ENCODE results near the gene NECAP2.
"Not testable (repeated sequence)": the region's sequence is repeated elsewhere in the genome, so short reads cannot be mapped to it uniquely, and the experiment has no call there.

The NECAP2 gene

DNA sequence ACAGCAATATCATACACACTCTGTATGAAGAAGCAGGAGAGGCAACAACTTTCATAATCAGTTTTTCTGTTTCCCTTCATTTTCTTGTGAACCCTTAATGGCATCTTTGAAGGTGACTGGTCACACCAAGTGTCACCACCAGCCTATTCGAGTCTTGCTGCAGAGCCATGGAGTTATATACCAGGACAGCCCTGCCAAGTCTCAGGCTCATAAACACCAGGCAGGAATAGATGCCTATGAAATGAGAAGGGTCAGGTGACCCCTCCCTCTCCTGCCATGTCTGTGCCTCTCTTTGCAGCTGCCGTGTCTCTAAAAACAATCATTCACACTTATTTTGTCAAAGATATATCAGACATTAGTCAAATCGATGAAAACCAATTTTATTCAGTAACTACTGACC, 28.0 kb downstream of the NECAP2 start:
- Mint-ChIP-seq H3K9me3 (no peaks in the 10 kb centered on the region), H3K27ac (no peak overlapping the region), H3K4me1 (no peaks in the 10 kb centered on the region), H3K27me3 (ENCODE audit: low read depth, poor library complexity) (no peaks in the 10 kb centered on the region), H3K4me3 (no peak overlapping the region), H3K36me3 (ENCODE audit: low read depth) (peaks cover 66% of the 10 kb centered on the region)
- no peak for DNase-seq
- TF ChIP-seq, protein P1, sequence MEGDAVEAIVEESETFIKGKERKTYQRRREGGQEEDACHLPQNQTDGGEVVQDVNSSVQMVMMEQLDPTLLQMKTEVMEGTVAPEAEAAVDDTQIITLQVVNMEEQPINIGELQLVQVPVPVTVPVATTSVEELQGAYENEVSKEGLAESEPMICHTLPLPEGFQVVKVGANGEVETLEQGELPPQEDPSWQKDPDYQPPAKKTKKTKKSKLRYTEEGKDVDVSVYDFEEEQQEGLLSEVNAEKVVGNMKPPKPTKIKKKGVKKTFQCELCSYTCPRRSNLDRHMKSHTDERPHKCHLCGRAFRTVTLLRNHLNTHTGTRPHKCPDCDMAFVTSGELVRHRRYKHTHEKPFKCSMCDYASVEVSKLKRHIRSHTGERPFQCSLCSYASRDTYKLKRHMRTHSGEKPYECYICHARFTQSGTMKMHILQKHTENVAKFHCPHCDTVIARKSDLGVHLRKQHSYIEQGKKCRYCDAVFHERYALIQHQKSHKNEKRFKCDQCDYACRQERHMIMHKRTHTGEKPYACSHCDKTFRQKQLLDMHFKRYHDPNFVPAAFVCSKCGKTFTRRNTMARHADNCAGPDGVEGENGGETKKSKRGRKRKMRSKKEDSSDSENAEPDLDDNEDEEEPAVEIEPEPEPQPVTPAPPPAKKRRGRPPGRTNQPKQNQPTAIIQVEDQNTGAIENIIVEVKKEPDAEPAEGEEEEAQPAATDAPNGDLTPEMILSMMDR (IDR thresholded peaks at IDR 0.05): no peak

DNA sequence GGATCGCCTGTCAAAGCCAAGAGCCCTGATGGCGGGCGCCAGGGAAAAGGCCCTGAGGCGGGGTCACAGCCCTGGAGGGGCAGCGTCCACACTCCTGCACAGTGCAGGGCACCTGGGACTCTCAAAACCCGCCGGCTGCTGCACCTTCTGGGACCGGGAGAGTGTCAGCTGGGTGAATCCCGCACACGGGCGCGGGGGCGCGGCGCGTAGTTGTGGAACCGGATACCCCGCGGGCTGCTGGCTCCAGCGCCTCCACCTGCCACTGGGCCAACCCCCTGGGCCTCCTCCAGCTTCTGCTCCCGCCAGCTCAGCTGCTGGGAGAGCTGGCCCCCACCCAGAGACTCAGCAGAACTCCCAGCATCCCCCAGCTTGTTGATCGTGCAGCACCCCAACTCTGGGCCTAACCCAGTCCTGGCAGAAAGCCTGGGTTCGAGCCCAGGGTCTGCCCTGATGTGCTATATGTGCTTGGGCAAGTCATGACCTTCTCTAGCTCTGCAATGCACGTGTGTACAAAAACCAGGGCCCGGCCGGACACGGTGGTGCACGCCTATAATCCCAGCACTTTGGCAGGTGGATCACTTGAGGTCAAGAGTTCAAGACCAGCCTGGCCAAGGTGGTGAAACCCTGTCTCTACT, 33.8 kb downstream of the NECAP2 start:
- H3K4me1 Mint-ChIP-seq: no peaks in the 10 kb centered on the region
- no peak for DNase-seq
- H3K27ac Mint-ChIP-seq: peak overlapping the region; percentile 36
- peaks cover 40% of the 10 kb centered on the region for H3K36me3 Mint-ChIP-seq (ENCODE audit: low read depth)
- H3K9me3 Mint-ChIP-seq: no peaks in the 10 kb centered on the region
- TF ChIP-seq, protein P1 (IDR thresholded peaks at IDR 0.05): no peak
- H3K27me3 Mint-ChIP-seq (ENCODE audit: low read depth, poor library complexity): no peaks in the 10 kb centered on the region
- H3K4me3 Mint-ChIP-seq: no peak overlapping the region

DNA sequence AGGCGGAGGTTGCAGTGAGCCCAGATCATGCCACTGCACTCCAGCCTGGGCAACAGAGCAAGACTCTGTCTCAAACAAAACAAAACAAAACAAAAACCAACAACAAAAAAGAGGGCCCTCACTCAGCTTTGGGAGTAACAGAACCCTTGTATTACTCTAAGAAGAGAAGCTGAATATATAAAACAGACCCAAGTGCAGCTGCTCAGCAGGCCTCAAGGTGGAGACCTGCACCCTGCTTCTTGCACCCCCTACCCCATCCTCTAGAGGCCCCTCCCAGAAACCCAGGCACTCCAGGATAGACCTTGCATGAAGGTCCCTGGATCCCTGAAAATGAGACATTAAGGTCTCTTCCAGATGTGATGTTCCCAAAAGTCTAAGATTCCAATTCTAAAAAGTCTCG, 34.4 kb downstream of the NECAP2 start:
- not testable (repeated sequence) for H3K4me1 Mint-ChIP-seq; H3K9me3 Mint-ChIP-seq; H3K4me3 Mint-ChIP-seq; DNase-seq; H3K27me3 Mint-ChIP-seq (ENCODE audit: low read depth, poor library complexity)
- Mint-ChIP-seq H3K36me3 (ENCODE audit: low read depth) (peaks cover 35% of the 10 kb centered on the region), H3K27ac (peak overlapping the region; percentile 36)

DNA sequence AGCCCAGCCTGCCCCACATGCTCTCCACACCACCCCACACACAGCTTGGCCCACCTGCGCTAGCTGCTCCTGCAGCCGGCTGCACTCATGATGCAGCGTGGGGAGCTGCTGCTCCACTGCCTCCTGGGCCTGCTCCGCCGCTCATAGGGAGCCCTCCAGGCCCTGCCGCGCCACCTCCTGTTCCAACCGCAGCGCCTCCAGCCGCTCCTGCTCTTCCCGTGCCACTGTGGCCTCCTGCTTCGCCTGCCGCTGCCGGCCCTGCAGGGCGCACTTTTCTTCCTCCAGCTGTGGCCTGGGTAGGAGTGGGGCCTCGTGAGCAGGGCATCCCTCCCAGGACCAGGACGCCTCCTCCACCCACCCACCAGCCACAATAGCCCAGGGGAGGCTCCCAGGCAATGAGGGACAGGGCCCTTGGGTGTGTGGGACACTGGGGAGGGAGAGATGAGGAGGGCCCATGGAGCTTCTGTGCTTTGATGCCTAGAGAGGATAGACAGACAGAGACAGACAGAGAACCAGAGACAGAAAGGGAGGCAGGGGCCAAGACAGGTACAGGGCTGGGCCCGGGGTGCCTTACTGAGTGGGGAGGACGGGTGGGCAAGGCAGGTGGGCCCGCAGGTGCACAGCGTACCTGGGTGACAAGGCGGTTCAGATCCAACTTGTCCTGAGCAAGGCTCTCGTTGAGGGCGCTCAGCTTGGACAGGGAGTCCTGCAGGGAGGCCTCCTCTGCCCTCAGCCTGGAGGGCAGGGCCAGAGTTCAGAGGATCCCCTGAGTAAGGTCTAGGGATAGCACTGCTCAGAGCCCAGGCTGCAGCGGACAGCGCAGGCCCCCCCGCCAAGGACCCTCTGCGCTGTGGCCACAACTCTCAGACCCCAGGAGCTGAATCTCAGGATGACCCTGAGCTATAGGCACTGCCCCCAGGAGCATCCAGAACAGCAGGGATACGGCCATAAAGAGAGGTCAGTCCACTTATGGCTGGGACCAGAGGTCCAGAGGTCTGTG, 35.5 kb downstream of the NECAP2 start:
- not testable (repeated sequence) for H3K4me3 Mint-ChIP-seq; H3K27me3 Mint-ChIP-seq (ENCODE audit: low read depth, poor library complexity); DNase-seq; H3K9me3 Mint-ChIP-seq; H3K4me1 Mint-ChIP-seq
- H3K27ac Mint-ChIP-seq: peak overlapping the region; percentile 78
- H3K36me3 Mint-ChIP-seq (ENCODE audit: low read depth): peaks cover 40% of the 10 kb centered on the region

DNA sequence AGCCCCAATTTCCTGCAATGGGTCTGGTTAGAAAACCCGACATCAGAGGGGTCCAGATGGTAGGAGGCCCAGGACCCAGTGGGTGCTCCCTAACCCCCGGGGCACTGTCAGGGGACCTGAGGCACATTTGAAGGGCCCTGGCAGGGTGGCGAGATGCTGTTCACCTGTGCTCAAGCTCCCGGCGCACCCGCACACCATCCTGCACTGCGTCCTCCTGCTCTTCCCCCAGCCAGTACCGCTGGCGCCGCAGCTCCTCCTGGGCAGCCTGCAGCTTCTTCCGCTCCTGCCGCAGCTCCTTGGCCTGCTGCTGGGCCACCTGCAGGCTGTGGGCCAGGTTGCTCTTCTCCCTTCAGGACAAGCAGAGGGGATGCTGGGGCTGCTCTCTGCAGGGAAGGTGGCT, 37.6 kb downstream of the NECAP2 start:
- no peak overlapping the region for H3K27ac Mint-ChIP-seq
- H3K9me3 Mint-ChIP-seq: no peaks in the 10 kb centered on the region
- TF ChIP-seq, protein P1 (IDR thresholded peaks at IDR 0.05): no peak
- no peaks in the 10 kb centered on the region for H3K4me1 Mint-ChIP-seq
- no peaks in the 10 kb centered on the region for H3K27me3 Mint-ChIP-seq (ENCODE audit: low read depth, poor library complexity)
- H3K36me3 Mint-ChIP-seq (ENCODE audit: low read depth): peaks cover 38% of the 10 kb centered on the region
- DNase-seq: no peak
- no peak overlapping the region for H3K4me3 Mint-ChIP-seq

DNA sequence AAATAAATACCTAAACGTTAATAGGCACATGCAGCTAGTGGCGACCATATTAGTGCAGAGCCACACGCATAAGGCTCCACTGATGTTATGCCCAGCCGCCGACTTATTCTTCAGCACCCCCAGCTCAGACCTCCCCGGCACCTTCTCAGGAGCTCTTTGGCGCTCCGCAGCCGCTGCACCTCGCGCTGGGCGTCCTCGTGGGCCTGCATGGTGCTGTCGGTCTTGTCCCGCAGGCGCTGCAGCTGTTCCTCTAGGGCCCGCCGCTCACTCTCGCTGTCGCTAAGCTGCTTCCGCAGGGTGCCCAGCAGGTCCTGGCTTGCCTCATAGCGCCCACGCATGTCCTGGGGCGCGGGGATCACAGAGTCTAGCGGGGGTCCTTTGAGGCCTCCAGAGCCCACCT, 42.6 kb downstream of the NECAP2 start:
- not testable (repeated sequence) for H3K4me3 Mint-ChIP-seq; H3K4me1 Mint-ChIP-seq; H3K27me3 Mint-ChIP-seq (ENCODE audit: low read depth, poor library complexity); H3K9me3 Mint-ChIP-seq; H3K27ac Mint-ChIP-seq; DNase-seq
- H3K36me3 Mint-ChIP-seq (ENCODE audit: low read depth): peaks cover 34% of the 10 kb centered on the region

DNA sequence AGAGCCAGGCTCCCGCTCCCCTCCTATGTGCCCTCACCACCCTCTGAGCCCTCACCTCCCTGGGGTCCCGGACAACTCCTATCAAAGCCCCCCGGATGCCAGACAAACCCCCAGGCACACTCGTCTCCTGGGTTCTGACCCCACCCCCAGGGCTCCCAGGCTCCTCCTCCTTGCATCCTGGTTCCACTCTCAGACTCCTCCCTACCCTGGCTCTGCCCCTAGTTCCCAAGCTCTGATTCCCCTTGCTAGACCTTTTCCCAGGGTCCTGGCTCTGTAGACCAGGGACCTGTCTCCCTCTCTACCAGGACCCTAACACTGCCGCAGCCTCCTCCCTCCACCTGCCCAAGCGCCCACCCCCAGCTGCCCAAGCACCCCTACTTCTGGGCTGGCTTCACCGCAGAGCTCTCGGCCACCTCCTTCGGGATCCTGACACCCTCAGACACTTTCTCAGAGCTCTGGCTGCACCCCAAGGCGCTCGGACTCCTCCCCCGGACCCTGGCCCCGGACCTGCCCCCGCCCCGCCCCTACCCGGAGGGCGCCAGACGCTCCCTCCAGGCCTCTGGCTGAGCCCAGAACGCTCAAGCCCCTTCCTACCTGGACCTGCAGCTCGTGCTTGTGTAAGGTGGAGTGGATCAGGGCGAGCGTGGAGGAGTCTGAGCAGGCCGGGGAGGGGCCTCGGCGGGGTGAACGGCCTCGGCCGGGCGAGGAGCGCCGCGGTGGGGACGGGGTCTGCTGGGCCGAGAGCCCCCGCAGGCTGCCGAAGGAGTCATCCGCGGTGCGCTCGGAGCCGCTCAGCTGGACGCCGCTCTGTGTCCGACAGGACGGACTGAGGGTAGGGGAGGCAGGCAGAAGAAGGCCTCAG, 43.3 kb downstream of the NECAP2 start:
- H3K9me3 Mint-ChIP-seq; DNase-seq; H3K4me1 Mint-ChIP-seq; H3K27me3 Mint-ChIP-seq (ENCODE audit: low read depth, poor library complexity); H3K27ac Mint-ChIP-seq; H3K4me3 Mint-ChIP-seq: not testable (repeated sequence)
- peaks cover 35% of the 10 kb centered on the region for H3K36me3 Mint-ChIP-seq (ENCODE audit: low read depth)
